GM19328 (cell line): ENCODE results near the gene TLE6.
"Not testable (repeated sequence)": the region's sequence is repeated elsewhere in the genome, so short reads cannot be mapped to it uniquely, and the experiment has no call there.

Experiments used
- ATAC-seq: cut with Tn5 transposase; IDR thresholded peaks from one replicate; pipeline ENCODE4 v1.9.1; 2021; ENCODE audit warnings: mild to moderate bottlenecking, moderate library complexity; ENCODE audit not compliant: unreplicated experiment

TLE6 gene

GRCh38 chr19:3001235-3001800 is 24.0 kb downstream of the TLE6 start:
- ATAC-seq: no peak

- ATAC-seq: no peak
These were observed 25.7 kb downstream of the TLE6 start for GRCh38 chr19:3003046-3003445.

- no peak for ATAC-seq
These were observed 27.2 kb downstream of the TLE6 start for GRCh38 chr19:3004522-3004921.

GRCh38 chr19:3005345-3005744 is 28.0 kb downstream of the TLE6 start:
- no peak for ATAC-seq

GRCh38 chr19:3006075-3006767 is 28.9 kb downstream of the TLE6 start:
- no peak for ATAC-seq

GRCh38 chr19:3007975-3008374 is 30.6 kb downstream of the TLE6 start:
- no peak for ATAC-seq

- no peak for ATAC-seq
These were observed 31.6 kb downstream of the TLE6 start for GRCh38 chr19:3008994-3009393.

GRCh38 chr19:3010871-3011270 is 33.5 kb downstream of the TLE6 start:
- no peak for ATAC-seq

GRCh38 chr19:3012059-3012458 is 34.7 kb downstream of the TLE6 start:
- not testable (repeated sequence) for ATAC-seq

GRCh38 chr19:3012621-3013262 is 35.4 kb downstream of the TLE6 start:
- no peak for ATAC-seq

GRCh38 chr19:3013263-3013725 is 35.9 kb downstream of the TLE6 start:
- ATAC-seq: no peak

GRCh38 chr19:3014135-3014534 is 36.8 kb downstream of the TLE6 start:
- ATAC-seq: no peak

GRCh38 chr19:3015126-3016057 is 38.0 kb downstream of the TLE6 start:
- ATAC-seq: no peak

GRCh38 chr19:3017923-3018322 is 40.6 kb downstream of the TLE6 start:
- ATAC-seq: no peak

GRCh38 chr19:3019211-3019854 is 42.0 kb downstream of the TLE6 start:
- ATAC-seq: no peak

GRCh38 chr19:3020321-3020960 is 43.1 kb downstream of the TLE6 start:
- ATAC-seq: no peak

- no peak for ATAC-seq
These were observed 47.1 kb downstream of the TLE6 start for GRCh38 chr19:3024509-3024869.

- ATAC-seq: no peak
These were observed 47.6 kb downstream of the TLE6 start for GRCh38 chr19:3024870-3025548.

GRCh38 chr19:3025549-3025886 is 48.2 kb downstream of the TLE6 start:
- ATAC-seq: no peak

- no peak for ATAC-seq
These were observed 49.4 kb downstream of the TLE6 start for GRCh38 chr19:3026768-3027167.
